ENCODE results near the gene GPX4.
A peak's percentile ranks its signal among the peaks of the same experiment; 100 is the strongest.

Gene GPX4

DNA sequence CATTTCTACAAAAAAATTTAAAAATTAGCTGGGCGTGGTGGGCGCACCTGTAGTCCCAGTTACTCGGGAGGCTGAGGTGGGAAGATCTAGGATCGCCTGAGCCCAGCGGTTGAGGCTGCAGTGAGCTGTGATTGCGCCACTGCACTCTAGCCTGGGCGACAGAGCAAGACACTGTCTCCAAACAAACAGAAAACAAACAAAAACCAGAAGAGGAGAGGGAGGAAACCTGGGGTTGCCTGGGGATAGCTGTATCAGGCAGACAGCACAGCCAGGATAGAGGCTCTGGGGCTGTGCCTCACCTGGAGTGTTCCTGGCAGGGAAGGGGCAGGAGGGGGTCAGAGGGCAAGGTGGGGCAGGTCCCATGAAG, 6.0 kb upstream of the GPX4 start:
- TF ChIP-seq, protein P1, sequence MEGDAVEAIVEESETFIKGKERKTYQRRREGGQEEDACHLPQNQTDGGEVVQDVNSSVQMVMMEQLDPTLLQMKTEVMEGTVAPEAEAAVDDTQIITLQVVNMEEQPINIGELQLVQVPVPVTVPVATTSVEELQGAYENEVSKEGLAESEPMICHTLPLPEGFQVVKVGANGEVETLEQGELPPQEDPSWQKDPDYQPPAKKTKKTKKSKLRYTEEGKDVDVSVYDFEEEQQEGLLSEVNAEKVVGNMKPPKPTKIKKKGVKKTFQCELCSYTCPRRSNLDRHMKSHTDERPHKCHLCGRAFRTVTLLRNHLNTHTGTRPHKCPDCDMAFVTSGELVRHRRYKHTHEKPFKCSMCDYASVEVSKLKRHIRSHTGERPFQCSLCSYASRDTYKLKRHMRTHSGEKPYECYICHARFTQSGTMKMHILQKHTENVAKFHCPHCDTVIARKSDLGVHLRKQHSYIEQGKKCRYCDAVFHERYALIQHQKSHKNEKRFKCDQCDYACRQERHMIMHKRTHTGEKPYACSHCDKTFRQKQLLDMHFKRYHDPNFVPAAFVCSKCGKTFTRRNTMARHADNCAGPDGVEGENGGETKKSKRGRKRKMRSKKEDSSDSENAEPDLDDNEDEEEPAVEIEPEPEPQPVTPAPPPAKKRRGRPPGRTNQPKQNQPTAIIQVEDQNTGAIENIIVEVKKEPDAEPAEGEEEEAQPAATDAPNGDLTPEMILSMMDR (IDR thresholded peaks at IDR 0.05; ENCODE audit: insufficient read depth, low read length, missing control alignments), result no peak
- no peak for DNase-seq (ENCODE audit: low read depth, low spot score)
- CTCF ChIA-PET, result interaction anchor here (1.5 to 1.7 kb wide), 3 partner anchors 16 to 146 kb away, joined by 5 to 6 read pairs (median 5); no protein-coding TSS in a partner anchor
- POLR2A ChIA-PET, result no interaction called here
- H3K4me3 ChIP-seq (ENCODE audit: low read depth, low read length), result no peak overlapping the region

DNA sequence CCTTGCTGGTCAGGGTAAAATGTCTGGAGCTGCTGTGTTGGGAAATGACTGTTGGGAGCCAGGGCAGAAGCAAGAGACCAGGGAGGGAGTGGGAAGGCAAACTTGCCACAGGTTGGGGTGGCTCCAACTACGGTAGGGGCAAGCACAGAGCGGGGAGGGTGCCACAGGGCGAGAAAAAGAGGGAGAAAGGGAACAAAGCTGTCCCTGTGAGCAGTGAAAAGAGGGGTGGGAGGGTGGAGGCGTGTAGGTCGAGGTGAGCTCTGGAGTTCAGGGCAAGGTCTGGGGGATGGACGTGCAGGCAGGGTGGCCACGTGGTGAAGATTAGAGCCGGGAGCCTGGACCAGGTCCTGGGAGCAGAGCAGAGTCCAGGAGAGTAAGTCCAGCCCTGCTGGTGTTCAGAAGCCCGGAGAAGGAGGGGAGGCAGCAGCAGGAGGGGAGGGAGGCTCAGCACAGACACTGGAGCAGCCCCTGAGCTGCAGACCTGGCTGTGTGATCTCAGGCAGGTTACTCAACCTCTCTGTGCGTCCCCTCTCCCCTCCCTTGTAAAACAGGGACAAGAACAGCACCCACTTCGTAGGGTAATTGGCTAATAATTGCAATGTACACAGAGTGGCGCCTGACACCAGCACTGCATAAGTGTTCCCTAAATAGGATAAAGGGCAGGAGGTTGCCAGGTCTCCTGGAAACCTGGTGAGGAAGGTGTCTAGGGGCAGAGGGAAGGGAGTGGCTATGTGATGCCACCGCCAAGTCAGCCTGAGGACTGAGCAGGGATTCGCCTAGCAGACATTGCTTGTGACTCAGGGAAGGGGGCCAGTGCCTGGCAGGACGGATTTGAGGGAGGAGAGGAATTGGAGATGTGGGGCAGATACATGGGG, 5.4 kb upstream of the GPX4 start:
- no peak overlapping the region for H3K4me3 ChIP-seq (ENCODE audit: low read depth, low read length)
- no peak for DNase-seq (ENCODE audit: low read depth, low spot score)
- TF ChIP-seq, protein P1 (IDR thresholded peaks at IDR 0.05; ENCODE audit: insufficient read depth, low read length, missing control alignments), result no peak
- CTCF ChIA-PET, result interaction anchor here (1.5 to 1.7 kb wide), 3 partner anchors 15 to 145 kb away, joined by 5 to 6 read pairs (median 5); no protein-coding TSS in a partner anchor
- POLR2A ChIA-PET, result no interaction called here

DNA sequence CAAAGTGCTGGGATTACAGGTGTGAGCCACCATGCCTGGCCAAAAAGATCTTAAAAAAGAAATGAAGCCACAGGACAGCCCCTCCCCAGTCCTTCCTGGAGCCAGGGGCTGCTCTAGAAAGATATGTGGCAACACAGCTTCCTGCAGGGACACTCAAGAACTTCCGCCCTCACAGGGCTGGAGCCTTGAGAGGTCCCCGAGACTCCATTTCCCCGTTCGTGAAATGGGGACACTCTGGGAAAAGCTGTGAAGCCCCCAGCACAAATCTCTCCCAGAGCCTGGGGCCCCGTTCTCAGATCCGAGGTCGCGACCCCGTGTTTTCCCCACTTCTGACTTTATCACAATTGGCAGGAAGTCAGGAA, 2.5 kb upstream of the GPX4 start:
- H3K4me3 ChIP-seq (ENCODE audit: low read depth, low read length), result no peak overlapping the region
- POLR2A ChIA-PET, result interaction anchor here (1.0 to 1.1 kb wide), 2 partner anchors 75 to 168 kb away, joined by 3 to 4 read pairs; partner anchors contain the start of genes CIRBP and CNN2
- CTCF ChIA-PET, result interaction anchor here (1.0 to 4.4 kb wide), 6 partner anchors 12 to 143 kb away, joined by 3 to 30 read pairs (median 4); partner anchors contain the start of gene ATP5F1D
- DNase-seq (ENCODE audit: low read depth, low spot score), result no peak
- TF ChIP-seq, protein P1 (IDR thresholded peaks at IDR 0.05; ENCODE audit: insufficient read depth, low read length, missing control alignments), result no peak

DNA sequence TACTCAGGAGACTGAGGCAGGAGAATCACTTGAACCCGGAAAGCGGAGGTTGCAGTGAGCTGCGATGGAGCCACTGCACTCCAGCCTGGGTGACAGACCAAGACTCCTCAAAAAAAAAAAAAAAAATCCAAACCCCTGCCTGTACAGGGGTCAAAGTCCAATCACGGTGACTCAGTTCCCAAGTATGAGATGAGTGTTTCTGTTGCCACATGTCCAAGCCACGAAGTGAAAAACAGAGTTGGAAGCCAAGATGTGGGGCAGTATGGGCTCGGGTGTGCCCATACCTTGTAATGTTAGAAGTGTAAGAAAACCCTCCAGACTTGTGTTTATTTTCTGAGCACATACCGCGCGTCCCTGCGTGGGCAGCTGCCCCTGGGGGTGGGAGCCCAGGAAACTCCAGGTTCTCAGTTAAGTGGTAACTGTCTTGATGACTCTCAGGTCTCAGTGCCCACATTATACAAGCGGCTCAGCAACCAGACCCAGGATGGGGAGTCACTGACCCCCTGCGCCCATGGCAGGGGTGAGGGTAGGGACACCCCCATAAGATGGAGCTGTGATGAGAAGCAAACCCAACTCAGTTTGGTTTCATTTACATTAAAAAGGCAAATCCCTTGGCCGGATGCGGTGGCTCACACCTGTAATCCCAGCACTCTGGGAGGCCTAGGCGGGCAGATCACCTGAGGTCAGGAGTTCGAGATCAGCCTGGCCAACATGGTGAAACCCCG, 1.2 kb upstream of the GPX4 start:
- TF ChIP-seq, protein P1 (IDR thresholded peaks at IDR 0.05; ENCODE audit: insufficient read depth, low read length, missing control alignments), result no peak
- H3K4me3 ChIP-seq (ENCODE audit: low read depth, low read length), result peak overlapping the region; percentile 32
- ChIA-PET POLR2A (interaction anchor here (0.6 to 3.4 kb wide), 9 partner anchors 9 to 167 kb away, joined by 3 to 41 read pairs (median 3); partner anchors contain the start of genes CBARP, CIRBP and CNN2), CTCF (interaction anchor here (0.7 to 4.4 kb wide), 5 partner anchors 10 to 139 kb away, joined by 3 to 30 read pairs (median 3); partner anchors contain the start of gene ATP5F1D)
- DNase-seq (ENCODE audit: low read depth, low spot score), result peak; percentile 98

DNA sequence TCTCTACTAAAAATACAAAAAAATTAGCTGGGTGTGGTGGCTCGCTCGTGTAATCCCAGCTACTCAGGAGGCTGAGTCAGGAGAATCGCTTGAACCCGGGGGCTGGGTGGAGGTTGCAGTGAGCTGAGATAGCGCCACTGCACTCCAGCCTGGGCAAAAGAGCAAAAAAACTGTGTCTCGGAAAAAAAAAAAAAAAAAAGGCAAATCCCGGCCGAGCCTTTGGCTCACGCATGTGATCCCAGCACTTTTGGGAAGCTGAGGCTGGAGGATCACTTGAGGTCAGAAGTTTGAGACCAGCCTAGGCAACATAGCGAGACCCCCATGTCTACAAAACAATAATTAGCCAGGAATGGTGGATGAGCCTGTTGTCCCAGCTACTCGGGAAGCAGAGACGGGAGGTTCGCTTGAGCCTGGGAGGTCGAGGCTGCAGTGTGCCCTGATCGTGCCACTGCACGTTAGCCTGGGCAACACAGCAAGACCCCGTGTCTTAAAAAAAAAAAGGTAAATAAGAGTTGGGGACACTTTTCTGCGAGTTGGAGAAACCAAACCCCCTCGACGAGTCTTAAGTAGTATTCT, 574 bp upstream of the GPX4 start:
- TF ChIP-seq, protein P1 (IDR thresholded peaks at IDR 0.05; ENCODE audit: insufficient read depth, low read length, missing control alignments), result no peak
- CTCF ChIA-PET, result interaction anchor here (0.7 to 4.4 kb wide), 4 partner anchors 10 to 138 kb away, joined by 3 to 30 read pairs (median 7); partner anchors contain the start of gene ATP5F1D
- POLR2A ChIA-PET, result interaction anchor here (0.6 to 3.4 kb wide), 7 partner anchors 10 to 166 kb away, joined by 3 to 41 read pairs (median 3); partner anchors contain the start of genes CIRBP and CNN2
- no peak for DNase-seq (ENCODE audit: low read depth, low spot score)
- peak overlapping the region; percentile 43 for H3K4me3 ChIP-seq (ENCODE audit: low read depth, low read length)

Measured in AG04449 (cell line).